Trophoblast cell (in vitro differentiated cells and primary cell): Measurements from ENCODE around the gene SASH3.

Experiments
- DNase-seq, 2 donors: peaks; one replicate each; pipeline ENCODE4 v3.0.0-alpha.2; 2016
- H2AFZ ChIP-seq: 2 replicates; pipeline ENCODE4 v1.6.1; 2013; ENCODE audit warnings: low read length, moderate library complexity, mild to moderate bottlenecking; ENCODE audit not compliant: insufficient read depth, poor library complexity
- H2AK5ac ChIP-seq: 2 replicates; pipeline ENCODE4 v1.6.1; 2013; ENCODE audit warnings: mild to moderate bottlenecking, low read length
- H2BK120ac ChIP-seq: 2 replicates; pipeline ENCODE4 v1.6.1; 2013; ENCODE audit warnings: low read length, mild to moderate bottlenecking, moderate library complexity; ENCODE audit not compliant: insufficient read depth, poor library complexity
- H2BK12ac ChIP-seq: 2 replicates; pipeline ENCODE4 v1.6.1; 2013; ENCODE audit warnings: mild to moderate bottlenecking, low read length, moderate library complexity
- H2BK5ac ChIP-seq: 2 replicates; pipeline ENCODE4 v1.6.1; 2013; ENCODE audit warnings: low read length, low read depth, moderate library complexity, mild to moderate bottlenecking; ENCODE audit not compliant: poor library complexity
- H3K14ac ChIP-seq: 2 replicates; pipeline ENCODE4 v1.6.1; 2013; ENCODE audit warnings: mild to moderate bottlenecking, low read length
- H3K18ac ChIP-seq: 2 replicates; pipeline ENCODE4 v1.6.1; 2013; ENCODE audit warnings: mild to moderate bottlenecking, low read length
- H3K23ac ChIP-seq: 2 replicates; pipeline ENCODE4 v1.6.1; 2013; ENCODE audit warnings: low read length
- H3K27ac ChIP-seq: 2 replicates; pipeline ENCODE4 v1.5.1; 2013; ENCODE audit warnings: low read depth, mild to moderate bottlenecking, inconsistent platforms, low read length, moderate library complexity
- H3K27me3 ChIP-seq: 2 replicates; pipeline ENCODE4 v1.6.1; 2013; ENCODE audit warnings: inconsistent platforms, mild to moderate bottlenecking, low read length, moderate library complexity; ENCODE audit not compliant: insufficient read depth
- H3K36me3 ChIP-seq, 2 experiments: 1 replicate in 1 of 2; 2 replicates in 1 of 2; pipeline ENCODE4 v1.6.1; 2013; ENCODE audit warnings: low read length in 2 of 2, mild to moderate bottlenecking in 2 of 2, moderate library complexity in 1 of 2; ENCODE audit not compliant: insufficient read depth in 2 of 2, control insufficient read depth in 1 of 2
- H3K4ac ChIP-seq: 2 replicates; pipeline ENCODE4 v1.6.1; 2013; ENCODE audit warnings: low read depth, mild to moderate bottlenecking, low read length, moderate library complexity
- H3K4me1 ChIP-seq, 2 experiments: 1 replicate in 1 of 2; 2 replicates in 1 of 2; pipeline ENCODE4 v1.6.1; 2013; ENCODE audit warnings: low read length in 2 of 2, mild to moderate bottlenecking in 2 of 2, moderate library complexity in 1 of 2; ENCODE audit not compliant: insufficient read depth in 2 of 2, control insufficient read depth in 1 of 2
- H3K4me2 ChIP-seq: 2 replicates; pipeline ENCODE4 v1.6.1; 2013; ENCODE audit warnings: inconsistent platforms, mild to moderate bottlenecking, low read length, moderate library complexity
- H3K4me3 ChIP-seq: 2 replicates; pipeline ENCODE4 v1.5.1; 2013; ENCODE audit warnings: mild to moderate bottlenecking, low read depth, low read length, inconsistent platforms
- H3K79me1 ChIP-seq: one replicate; pipeline ENCODE4 v1.6.1; 2013; ENCODE audit warnings: low read length
- H3K79me2 ChIP-seq: 2 replicates; pipeline ENCODE4 v1.6.1; 2013; ENCODE audit warnings: low read length, mild to moderate bottlenecking; ENCODE audit not compliant: control insufficient read depth, insufficient read depth, poor library complexity
- H3K9ac ChIP-seq: 2 replicates; pipeline ENCODE4 v1.6.1; 2013; ENCODE audit warnings: mild to moderate bottlenecking, low read length
- H3K9me3 ChIP-seq: 2 replicates; pipeline ENCODE4 v1.6.1; 2013; ENCODE audit warnings: low read depth, mild to moderate bottlenecking, control low read depth, inconsistent platforms, low read length; ENCODE audit not compliant: insufficient read depth
- H4K12ac ChIP-seq: 2 replicates; pipeline ENCODE4 v1.6.1; 2013; ENCODE audit warnings: low read depth, mild to moderate bottlenecking, low read length, moderate library complexity
- H4K8ac ChIP-seq: 2 replicates; pipeline ENCODE4 v1.6.1; 2013; ENCODE audit warnings: low read depth, mild to moderate bottlenecking, low read length, moderate library complexity
- H4K91ac ChIP-seq: one replicate; pipeline ENCODE4 v1.6.1; 2013; ENCODE audit warnings: low read depth, mild to moderate bottlenecking, low read length, moderate library complexity
- WGBS: extraction: QIAGEN DNeasy Blood & Tissue Kit; methylation state at CpG from one replicate; pipeline ENCODE4 v1.1.7; 2013; ENCODE audit warnings: missing lambda C conversion rate; ENCODE audit not compliant: insufficient read length, insufficient coverage; ENCODE audit errors: extremely low coverage; 5-methylcytosine and 5-hydroxymethylcytosine counted together

The SASH3 gene

GRCh38 chrX:129787336-129788055 is 7.7 kb downstream of the SASH3 start:
- no peak overlapping the region for H2BK5ac ChIP-seq
- no peak for DNase-seq
- no peak overlapping the region for H3K4me3 ChIP-seq
- H3K9ac ChIP-seq: no peak overlapping the region
- H3K4me2 ChIP-seq: no peak overlapping the region
- no peak overlapping the region for H2AFZ ChIP-seq
- H3K79me1 ChIP-seq: no peaks in the 10 kb centered on the region
- no peak overlapping the region for H3K27ac ChIP-seq
- no peaks in the 10 kb centered on the region for H3K36me3 ChIP-seq
- no peak overlapping the region for H3K23ac ChIP-seq
- no peaks in the 10 kb centered on the region for H3K79me2 ChIP-seq
- no peaks in the 10 kb centered on the region for H3K27me3 ChIP-seq
- peaks cover 7 to 12% of the 10 kb centered on the region in 2 experiments for H3K4me1 ChIP-seq
- H3K9me3 ChIP-seq: no peaks in the 10 kb centered on the region
- no peak overlapping the region for H2AK5ac ChIP-seq
- no peak overlapping the region for H4K91ac ChIP-seq
- no peak overlapping the region for H2BK120ac ChIP-seq
- no peak overlapping the region for H3K18ac ChIP-seq
- H4K12ac ChIP-seq: no peak overlapping the region
- no peak overlapping the region for H4K8ac ChIP-seq
- no peak overlapping the region for H3K4ac ChIP-seq
- H2BK12ac ChIP-seq: no peak overlapping the region
- H3K14ac ChIP-seq: no peak overlapping the region
- no CpG with 5 or more reads among the region's 11 CpGs for WGBS

DNA sequence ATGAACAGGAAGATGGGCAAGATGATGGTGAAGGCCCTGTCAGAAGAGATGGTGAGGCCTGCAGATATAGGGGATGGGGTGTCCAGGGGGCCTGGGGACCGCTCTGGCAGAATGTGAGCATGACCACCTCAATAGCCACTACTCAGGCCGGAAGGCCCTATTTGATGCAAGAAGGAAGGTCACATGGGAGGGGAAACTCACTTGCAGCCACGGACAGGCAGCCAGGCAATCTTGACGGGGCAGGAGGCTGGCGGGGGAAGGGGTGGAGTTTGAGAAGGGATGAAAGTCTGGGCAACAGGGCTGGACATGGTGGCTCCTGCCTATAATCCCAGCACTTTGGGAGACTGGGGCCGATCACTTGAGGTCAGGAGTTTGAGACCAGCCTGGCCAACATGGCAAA is 8.8 kb downstream of the SASH3 start:
- Histone ChIP-seq H2BK12ac (no peak overlapping the region), H3K14ac (no peak overlapping the region), H3K79me1 (no peaks in the 10 kb centered on the region), H3K4ac (no peak overlapping the region), H3K27ac (no peak overlapping the region), H4K12ac (no peak overlapping the region), H3K4me2 (no peak overlapping the region), H3K4me3 (no peak overlapping the region), H3K9me3 (no peaks in the 10 kb centered on the region), H3K9ac (no peak overlapping the region), H3K18ac (no peak overlapping the region), H3K79me2 (no peaks in the 10 kb centered on the region), H2AK5ac (no peak overlapping the region), H2BK5ac (no peak overlapping the region), H3K23ac (no peak overlapping the region), H3K27me3 (no peaks in the 10 kb centered on the region), H4K91ac (no peak overlapping the region), H2AFZ (no peak overlapping the region), H2BK120ac (no peak overlapping the region), H3K4me1 (peaks cover 7 to 12% of the 10 kb centered on the region in 2 experiments), H3K36me3 (no peaks in the 10 kb centered on the region), H4K8ac (no peak overlapping the region)
- no peak for DNase-seq
- no CpG with 5 or more reads among the region's 6 CpGs for WGBS

DNA sequence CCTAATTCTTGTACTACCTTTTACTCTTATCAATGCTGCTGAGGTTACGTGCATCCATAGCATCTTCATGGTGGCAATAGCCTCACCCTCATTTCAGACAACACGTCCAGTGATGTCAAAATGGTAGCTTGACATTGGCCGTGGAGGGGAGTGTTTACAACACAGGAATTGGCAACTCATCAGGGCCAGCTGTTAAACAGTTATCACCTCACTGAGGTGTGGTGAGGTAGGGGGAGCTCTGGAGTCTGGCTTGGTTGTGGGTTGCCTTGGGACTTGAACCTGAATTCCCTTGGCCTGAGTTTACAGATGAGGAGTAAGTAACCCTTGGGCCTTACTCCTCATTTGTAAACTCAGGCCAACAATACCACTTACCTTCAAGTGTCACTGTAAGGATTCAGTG is 10.4 kb downstream of the SASH3 start:
- no peak overlapping the region for H3K18ac ChIP-seq
- H2BK120ac ChIP-seq: no peak overlapping the region
- DNase-seq: no peak
- no peak overlapping the region for H4K12ac ChIP-seq
- no peaks in the 10 kb centered on the region for H3K79me1 ChIP-seq
- no peaks in the 10 kb centered on the region for H3K27me3 ChIP-seq
- H2AFZ ChIP-seq: no peak overlapping the region
- no peak overlapping the region for H3K4me2 ChIP-seq
- no peak overlapping the region for H4K91ac ChIP-seq
- no peaks in the 10 kb centered on the region for H3K9me3 ChIP-seq
- H3K4me3 ChIP-seq: no peak overlapping the region
- H3K4ac ChIP-seq: no peak overlapping the region
- no peaks in the 10 kb centered on the region for H3K36me3 ChIP-seq
- no peak overlapping the region for H2AK5ac ChIP-seq
- H3K23ac ChIP-seq: no peak overlapping the region
- no peaks in the 10 kb centered on the region for H3K79me2 ChIP-seq
- H2BK12ac ChIP-seq: no peak overlapping the region
- no peak overlapping the region for H3K14ac ChIP-seq
- peaks cover 7 to 12% of the 10 kb centered on the region in 2 experiments for H3K4me1 ChIP-seq
- H3K9ac ChIP-seq: no peak overlapping the region
- no peak overlapping the region for H2BK5ac ChIP-seq
- no peak overlapping the region for H3K27ac ChIP-seq
- no CpG with 5 or more reads among the region's 3 CpGs for WGBS
- no peak overlapping the region for H4K8ac ChIP-seq

DNA sequence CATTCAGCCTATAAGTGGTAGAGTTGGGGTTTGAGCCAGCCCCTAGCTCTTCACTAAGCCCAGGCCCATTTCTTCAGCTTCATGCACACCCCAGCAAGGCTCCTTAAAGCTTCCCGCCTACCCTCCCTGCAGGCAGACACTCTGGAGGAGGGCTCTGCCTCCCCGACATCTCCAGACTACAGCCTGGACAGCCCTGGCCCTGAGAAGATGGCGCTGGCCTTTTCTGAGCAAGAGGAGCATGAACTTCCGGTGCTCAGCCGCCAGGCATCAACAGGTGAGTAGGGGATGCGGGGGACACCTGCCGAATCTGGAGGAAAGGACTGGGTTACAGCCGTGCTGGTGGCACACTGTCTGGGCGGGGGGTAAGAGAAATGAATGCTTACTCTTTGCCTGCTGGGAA is 11.1 kb downstream of the SASH3 start:
- WGBS: no CpG with 5 or more reads among the region's 9 CpGs
- Histone ChIP-seq H3K14ac (no peak overlapping the region), H2BK12ac (no peak overlapping the region), H2BK5ac (no peak overlapping the region), H4K8ac (no peak overlapping the region), H3K27me3 (no peaks in the 10 kb centered on the region), H3K9me3 (no peaks in the 10 kb centered on the region), H3K4me3 (no peak overlapping the region), H2AFZ (no peak overlapping the region), H3K4me1 (peaks cover 7 to 8% of the 10 kb centered on the region in 2 experiments), H3K27ac (no peak overlapping the region), H3K36me3 (no peaks in the 10 kb centered on the region), H4K12ac (no peak overlapping the region), H3K79me1 (no peaks in the 10 kb centered on the region), H3K18ac (no peak overlapping the region), H3K79me2 (no peaks in the 10 kb centered on the region), H3K9ac (no peak overlapping the region), H3K4me2 (no peak overlapping the region), H3K23ac (no peak overlapping the region), H2AK5ac (no peak overlapping the region), H4K91ac (no peak overlapping the region), H3K4ac (no peak overlapping the region), H2BK120ac (no peak overlapping the region)
- no peak for DNase-seq
